IPS DF 19.7 (cell line): ENCODE data around the gene FSIP2.
A peak's percentile ranks its signal among the peaks of the same experiment; 100 is the strongest.
"Not testable (repeated sequence)": the region's sequence is repeated elsewhere in the genome, so short reads cannot be mapped to it uniquely, and the experiment has no call there.

Experiments
- DNase-seq: peaks from one replicate; pipeline ENCODE4 v3.0.0-alpha.2; 2013; ENCODE audit warnings: low read depth, low spot score

Gene FSIP2

DNA sequence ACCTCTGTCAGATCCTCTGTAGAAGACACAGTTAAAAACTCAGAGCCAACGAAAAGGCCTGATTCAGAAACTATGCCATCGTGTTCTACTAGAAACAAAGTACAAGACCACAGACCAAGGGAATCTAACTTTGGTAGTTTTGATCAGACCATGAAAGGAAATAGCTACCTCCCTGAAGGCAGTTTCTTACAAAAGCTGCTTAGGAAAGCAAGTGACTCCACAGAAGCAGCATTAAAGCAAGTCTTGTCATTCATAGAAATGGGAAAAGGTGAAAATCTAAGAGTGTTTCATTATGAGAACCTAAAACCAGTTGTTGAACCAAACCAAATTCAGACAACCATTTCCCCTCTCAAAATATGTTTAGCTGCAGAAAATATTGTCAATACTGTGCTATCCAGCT, 58.2 kb downstream of the FSIP2 start:
- no peak for DNase-seq

DNA sequence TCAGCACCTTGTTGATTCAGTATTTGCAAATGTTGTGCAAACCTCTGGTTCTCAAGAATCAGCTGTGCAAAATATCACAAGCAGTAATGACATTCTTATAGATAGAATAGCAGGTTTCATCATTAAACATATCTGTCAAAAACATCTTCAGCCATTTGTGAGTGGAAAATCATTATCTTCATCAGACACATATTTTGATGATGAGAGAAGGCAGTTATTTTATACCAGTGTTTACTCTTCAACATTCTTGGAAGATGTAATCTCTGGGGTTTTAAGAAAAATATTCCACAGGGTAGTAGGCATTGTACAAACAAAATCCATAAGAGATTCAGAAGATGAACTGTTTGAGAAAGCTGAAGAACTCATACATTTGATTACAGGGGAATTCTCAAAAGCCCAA, 64.3 kb downstream of the FSIP2 start:
- DNase-seq, result no peak

DNA sequence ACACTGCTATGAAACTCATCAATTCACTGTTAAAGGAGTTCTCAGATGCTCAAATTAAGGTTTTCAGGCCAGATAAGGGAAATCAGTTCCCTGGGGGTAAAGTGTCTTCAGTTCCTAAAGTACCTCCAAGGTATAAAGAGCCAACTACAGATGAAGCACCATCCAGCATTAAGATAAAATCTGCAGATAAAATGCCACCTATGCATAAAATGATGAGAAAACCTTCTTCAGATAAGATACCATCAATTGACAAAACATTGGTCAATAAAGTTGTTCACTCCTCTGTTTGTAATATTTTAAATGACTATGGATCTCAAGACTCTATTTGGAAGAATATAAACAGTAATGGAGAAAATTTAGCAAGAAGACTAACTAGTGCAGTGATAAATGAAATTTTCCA, 68.2 kb downstream of the FSIP2 start:
- DNase-seq, result no peak

DNA sequence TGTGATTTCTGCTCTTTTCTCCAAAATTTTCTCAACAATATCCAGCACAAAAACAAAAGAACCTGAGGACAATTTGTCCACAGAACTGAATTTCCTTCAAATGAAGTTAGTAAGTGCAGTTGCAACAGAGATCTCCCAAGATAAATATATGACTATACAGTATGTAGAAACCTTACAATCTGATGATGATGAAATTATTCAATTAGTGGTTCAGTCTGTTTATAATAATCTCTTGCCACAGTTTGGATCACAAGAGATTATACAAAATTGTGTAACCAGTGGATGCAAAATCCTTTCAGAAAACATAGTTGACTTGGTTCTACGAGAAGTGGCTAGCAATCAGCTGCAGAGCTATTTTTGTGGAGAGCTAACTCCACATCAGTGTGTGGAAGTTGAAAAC, 68.7 kb downstream of the FSIP2 start:
- DNase-seq, result no peak

DNA sequence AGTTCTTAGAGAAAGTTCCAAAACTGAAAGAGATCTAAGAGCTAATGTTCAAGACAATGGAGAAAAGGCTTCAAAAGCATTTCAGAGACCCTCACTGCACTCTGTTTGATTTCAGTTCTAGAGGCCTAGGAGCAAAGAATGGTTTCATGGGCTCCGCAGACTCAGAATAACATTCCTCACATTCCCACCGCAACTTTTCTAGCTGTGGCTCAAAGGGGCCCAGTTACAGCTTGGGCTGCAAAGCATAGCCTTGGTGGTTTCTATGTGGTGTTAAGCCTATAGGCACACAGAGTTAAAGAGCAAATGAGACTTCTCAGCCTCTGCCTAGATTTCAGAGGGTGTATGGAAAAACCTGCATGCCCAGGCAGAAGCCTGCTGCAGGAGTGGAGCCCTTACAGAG, 73.0 kb downstream of the FSIP2 start:
- peak; percentile 9 for DNase-seq

DNA sequence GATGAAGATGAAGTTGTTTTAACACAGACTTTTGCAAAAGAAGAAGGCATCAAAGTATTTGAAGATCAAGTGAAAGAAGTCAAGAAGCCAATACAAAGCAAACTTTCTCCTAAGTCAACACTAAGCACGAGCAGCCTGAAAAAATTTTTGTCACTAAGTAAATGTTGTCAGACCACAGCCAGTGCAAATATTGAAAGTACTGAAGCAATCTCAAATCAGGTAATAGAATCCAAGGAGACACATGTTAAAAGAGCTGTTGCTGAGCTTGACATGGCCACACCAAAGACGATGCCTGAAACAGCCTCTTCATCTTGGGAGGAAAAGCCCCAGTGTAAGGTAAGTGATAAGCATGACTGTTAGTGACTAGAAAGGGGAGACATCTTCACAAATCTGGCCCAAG, 75.1 kb downstream of the FSIP2 start:
- no peak for DNase-seq

DNA sequence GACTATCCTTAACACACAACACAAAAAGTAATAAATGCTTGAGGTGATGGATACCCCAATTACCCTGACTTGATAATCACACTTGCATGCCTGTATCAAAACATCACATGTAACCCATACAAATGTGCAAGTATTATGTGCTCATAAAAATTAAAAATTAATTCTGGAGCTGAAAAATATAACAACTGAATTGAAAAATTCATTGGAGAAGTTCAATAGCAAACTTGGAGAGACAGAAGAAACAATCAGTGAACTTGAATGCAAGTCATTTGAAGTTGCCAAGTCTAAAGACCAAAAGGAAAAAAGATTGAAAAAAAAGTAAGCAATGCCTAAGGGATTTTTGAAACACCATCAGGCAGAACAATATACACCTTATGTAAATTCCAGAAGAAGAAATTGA, 79.4 kb downstream of the FSIP2 start:
- DNase-seq, result no peak

DNA sequence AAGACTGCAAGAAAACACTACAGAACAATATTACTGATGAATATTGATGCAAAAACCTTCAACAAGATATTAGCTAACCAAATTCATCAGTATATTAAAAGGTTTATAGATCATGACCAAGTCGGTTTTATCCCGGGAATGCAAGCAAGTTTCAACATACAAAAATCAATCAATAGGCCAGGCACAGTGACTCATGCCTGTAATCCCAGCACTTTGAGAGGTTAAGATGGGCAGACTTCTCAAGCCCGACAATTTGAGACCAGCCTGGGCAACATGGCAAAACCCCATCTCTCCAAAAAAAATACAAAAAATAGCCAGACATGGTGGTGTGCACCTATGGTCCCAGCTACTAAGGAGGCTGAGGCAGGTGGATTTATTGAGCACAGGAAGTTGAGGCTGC, 82.9 kb downstream of the FSIP2 start:
- DNase-seq, result no peak

DNA sequence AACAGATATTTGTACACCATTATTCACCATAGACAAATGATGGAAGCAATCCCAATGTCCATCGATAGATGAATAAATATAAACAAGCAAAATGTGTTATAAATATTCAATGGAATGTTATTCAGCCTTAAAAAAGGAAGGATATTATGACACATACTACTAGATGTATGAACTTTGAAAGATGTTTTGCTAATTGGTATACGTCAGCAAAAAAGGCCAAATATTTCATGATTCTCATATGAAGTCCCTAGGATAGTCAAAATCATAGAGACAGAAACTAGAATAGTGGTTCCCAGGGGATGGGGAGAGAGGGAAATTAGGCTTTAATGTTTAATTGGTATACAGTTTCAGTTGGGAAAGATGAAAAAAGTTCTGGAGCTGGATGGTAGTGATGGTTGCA, 85.2 kb downstream of the FSIP2 start:
- no peak for DNase-seq

DNA sequence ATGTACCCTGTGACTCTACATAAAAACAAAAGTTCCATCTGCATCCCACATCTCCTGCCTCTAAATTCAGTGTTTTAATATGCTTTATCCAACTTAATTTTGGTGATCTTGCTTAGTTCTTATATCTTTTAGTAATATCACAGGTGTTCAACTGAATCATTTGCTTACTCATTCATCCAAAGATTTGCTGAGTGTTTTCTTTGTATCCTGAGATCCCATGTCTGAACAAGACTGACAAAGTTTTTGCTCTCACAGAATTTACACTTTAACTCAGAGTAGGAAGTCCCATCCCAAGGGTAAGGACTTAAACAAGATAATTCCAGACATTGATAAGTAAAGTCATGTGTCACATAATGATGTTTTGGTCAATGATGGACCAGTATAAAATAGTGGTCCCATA, 87.0 kb downstream of the FSIP2 start:
- DNase-seq, result no peak

DNA sequence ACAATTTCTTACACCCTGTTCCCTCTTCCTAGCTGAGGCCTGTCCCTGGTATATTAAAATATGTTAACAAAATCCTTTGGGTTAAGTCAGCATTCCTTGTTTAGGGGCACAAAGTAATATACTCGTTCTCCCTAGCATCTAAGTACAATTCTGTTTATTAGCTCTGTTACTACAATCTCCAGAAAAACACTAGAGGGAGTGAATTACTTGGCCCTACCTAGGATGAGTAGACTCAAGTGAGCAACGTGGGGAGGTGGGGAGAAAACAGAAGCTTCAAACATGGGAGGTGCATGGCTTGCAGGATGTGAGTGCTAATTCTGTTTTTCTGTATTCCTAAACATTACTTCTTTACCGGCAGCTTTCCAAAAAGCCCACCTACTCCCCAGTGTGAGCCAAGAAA, 89.7 kb downstream of the FSIP2 start:
- DNase-seq, result no peak

DNA sequence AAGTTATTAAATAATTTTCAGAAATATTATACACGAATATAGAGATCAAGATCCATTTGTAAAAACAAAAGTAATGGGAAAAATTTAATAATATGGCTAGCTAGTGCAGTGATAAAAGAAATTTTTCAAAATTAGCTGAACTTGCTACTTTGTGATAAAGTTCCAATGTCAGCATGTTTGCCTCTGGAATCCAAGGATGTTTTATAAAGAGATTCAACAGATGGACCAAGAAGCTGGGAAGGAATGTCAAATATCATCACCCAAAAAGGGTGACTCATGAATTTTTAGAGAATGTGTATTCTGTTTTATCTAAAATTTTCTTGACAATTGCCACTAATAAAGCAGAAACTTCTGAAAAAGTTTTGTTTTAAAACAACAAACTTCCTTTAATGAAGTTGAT, 95.3 kb downstream of the FSIP2 start:
- no peak for DNase-seq

DNA sequence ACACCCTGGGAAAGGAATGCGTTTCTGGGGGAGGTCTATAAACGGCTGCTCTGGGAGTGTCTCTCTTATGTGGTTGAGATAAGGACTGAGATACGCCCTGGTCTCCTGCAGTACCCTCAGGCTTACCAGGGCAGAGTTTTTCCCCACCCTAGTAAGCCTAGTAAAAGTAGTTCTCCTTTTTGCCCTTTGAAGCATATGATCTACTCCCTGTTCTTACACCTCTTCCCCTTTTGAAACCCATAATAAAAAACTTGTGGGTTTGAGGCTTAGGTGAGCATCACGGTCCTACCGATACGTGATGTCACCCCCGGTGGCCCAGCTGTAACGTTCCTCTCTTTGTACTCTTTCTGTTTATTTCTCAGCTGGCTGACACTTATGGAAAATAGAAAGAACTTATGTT, 97.4 kb downstream of the FSIP2 start:
- DNase-seq, result no peak

DNA sequence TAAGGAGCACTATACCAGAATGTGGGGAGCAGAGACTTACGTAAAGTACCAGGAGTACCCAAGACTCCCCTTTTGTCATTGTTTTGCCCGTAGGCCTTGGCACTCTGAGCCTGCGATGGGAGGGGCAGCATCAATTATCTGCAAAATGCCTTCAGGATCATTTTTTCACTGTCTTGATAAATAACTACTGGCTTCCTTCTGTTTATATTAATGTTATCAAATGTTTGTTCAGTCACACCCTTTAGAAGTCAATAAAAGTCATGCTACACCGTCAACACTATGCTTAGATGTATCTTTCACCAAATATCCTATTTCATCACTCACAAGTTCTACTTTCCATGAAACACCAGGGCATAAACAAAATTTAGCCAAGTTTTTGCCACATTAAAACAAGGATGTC, 116.3 kb downstream of the FSIP2 start:
- DNase-seq, result no peak

DNA sequence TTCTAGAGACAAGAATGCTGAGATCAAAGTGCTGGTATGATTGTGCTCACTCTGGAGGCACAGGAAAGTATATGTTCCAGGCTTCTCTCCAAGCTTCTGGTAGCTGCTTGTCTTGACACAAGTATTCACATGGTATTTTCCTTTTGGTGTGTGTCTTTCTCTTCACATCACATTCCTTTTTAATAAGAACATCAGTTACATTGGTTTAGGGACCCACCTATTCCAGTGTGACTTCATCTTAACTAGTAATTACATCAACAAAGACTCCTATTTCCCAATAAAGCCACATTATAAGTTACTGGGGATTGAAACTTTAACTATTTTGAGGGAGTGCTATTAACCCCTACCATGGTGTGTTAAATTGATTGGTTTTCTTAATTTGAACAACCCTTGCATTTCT, 119.1 kb downstream of the FSIP2 start:
- DNase-seq, result no peak

DNA sequence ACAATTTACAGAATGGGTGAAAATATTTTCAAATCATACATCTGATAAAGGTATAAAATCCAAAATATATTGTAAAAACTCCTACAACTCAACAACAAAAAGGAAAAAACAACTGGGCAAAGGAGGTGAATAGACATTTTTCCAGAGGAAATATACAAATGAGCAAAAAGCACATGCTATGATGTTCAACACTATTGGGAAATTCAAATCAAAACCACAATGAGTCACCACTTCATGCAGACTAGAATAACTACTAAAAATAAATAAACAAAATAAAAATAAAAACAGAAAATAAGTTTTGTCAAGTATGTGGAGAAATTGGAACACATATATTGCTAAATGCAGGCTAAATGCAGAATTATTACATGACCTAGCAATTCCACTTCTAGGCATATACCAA, 120.9 kb downstream of the FSIP2 start:
- DNase-seq, result no peak

DNA sequence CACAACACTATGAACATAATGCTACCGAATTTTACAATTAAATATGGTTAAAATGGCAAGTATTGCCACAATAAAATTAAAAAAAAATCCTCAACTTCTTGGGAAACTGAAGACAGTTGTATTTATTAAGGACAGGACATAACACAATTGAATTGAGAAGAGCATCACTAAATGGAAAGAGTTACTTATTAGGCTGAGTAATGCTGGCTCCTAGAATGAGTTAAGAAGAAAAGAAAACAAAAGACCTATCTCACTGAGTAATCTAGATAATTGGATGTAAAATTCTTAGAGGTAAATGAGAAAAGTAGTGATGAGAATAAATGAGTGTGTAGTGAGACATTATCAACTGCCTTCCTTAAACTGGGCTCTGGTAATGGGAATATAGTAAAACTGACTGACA, 121.7 kb downstream of the FSIP2 start:
- no peak for DNase-seq

DNA sequence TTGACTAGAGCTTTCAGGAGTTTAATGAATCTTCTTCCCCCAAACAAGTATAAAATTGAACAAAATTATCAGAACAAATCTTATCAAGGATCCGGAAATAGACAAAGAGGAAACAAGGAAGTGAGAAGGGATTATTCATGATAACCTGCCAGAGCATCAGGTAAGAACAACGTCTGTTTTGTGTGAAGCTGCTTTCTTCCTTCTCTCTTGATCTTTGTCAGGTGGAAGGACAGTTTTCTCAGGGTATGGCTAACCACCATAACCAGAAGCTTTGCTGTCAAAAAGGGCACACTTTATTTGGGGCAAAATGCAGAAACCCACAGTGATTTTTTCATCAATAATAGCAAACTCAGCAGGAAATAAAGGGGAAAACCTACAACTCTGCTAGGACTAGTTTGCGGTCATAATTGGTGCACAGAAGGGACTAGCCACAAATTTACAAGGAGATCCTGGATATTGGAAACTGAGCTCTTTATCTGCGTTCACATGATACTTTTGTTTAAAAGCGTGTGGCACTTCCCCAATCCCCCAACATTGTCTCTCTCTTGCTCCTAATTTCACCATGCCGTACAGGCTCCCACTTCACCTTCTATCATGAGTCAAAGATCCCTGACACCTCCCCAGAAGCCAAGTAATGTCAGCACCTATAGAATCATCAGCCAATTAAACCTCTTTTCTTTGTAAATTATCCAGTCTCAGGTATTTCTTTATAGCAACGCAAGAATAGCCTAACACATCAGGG, 124.2 kb downstream of the FSIP2 start:
- DNase-seq, result no peak

DNA sequence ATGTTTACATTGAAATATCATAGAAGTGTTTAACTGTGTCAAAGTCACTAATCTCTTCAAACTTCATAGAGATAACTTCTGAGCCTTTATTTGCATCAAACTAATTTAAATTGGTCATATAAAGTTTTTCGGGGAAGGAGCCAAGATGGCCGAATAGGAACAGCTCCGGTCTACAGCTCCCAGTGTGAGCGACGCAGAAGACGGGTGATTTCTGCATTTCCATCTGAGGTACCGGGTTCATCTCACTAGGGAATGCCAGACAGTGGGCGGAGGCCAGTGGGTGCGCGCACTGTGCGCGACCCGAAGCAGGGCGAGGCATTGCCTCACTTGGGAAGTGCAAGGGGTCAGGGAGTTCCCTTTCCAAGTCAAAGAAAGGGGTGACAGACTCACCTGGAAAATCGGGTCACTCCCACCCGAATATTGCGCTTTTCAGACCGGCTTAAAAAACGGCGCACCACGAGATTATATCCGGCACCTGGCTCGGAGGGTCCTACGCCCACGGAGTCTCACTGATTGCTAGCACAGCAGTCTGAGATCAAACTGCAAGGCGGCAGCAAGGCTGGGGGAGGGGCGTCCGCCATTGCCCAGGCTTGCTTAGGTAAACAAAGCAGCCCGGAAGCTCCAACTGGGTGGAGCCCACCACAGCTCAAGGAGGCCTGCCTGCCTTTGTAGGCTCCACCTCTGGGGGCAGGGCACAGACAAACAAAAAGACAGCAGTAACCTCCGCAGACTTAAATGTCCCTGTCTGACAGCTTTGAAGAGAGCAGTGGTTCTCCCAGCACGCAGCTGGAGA, 126.1 kb downstream of the FSIP2 start:
- DNase-seq, result not testable (repeated sequence)

DNA sequence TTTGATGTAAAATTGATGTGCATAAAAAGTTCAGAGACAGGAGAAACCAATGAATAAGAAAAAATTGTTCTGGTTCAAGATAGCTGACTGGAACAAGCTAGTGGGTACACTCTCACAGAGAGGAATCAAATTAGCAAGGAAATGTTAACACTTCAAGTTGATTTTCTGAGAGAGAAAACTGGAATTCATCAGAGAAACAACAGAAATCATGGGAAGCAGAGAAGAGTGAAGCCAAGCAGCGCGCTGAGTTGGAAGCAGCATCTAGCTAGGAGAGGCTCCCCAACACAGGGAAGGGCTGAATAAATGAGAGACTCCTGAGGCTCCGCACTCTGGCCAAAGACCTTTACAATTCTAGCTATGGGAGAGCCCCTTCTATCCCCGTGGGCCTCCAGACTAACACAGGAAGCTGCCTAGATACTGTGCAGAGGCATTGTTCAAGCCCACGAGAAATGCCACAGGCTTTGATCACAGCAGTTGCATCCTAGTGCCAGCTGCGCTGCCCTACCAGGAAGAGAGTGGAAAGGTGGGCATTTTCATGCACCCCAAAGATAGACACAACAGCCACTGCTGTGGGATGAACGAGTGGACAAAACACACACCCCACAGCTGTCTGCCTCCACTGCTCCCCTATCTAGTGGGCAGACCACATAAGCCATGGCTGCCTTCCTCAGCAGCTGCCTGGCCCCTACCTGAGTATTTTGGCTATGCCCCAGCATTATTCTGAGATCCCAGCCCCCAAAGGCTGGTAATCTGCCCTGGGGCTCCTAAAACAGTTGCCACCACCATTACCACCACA, 136.7 kb downstream of the FSIP2 start:
- no peak for DNase-seq

DNA sequence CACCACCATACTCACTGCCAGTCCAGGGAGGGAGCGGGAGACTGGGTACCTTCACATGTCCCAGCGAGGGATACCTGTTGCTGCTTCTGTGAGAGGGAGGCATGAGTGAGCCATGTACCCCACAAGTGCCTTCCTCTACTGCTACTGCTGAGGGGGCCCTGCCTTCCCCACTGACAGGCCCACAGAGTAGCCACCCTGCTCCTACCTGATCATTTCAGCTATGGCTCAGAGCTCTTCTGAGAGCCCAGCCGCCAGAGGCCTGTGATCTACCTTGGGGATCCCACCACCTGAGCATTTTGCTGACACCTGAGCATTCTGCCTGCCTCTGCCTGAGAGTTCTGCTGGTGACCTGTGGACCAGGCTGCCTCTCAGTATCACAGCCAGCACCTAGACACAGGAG, 137.6 kb downstream of the FSIP2 start:
- DNase-seq, result no peak

DNA sequence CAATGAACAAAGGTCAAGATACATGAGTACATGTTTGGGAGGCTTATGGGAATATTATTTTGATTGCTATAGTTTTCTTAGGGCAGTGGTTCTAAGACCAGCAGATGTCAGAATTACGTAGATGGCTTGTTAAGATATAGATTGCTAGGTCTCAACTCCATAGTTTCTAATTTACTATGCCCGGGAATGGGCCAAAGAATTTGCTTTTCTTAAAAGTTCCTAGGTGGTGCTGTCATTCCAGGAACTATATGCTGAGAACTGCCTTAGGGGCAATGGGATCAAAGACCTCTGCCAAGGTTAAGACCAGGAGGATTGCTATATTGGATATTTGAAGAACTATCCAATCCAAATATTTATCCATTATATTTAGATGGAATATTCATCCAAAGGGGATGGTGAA, 141.8 kb downstream of the FSIP2 start:
- DNase-seq, result no peak
